A549 treated with dexamethasone at 1 μM for 4 hours (cell line): Measurements from ENCODE around the gene METTL14. TPM values are rescaled to one million over a fixed set of nuclear protein-coding genes. Genes with fewer than 3 reads are reported as not detected.

Experiments used
- total RNA-seq: library from RNA; stranded (reverse); fragments of 200-300 nt; extraction: Qiagen RNA extraction; gene quantifications from 5 replicates; pipeline ENCODE4 v1.2.3, GENCODE V29; 2022

The METTL14 gene
- total RNA-seq: 13.7 to 20.9 TPM (median 17.3 TPM) in 5 replicates

GRCh38 chr4:118684873-118685811 is at the start of gene METTL14:
Gene METTL14 (plus strand): TSS chr4:118685392. CDS start chr4:118685535, 143 bp downstream.

Other genes starting within 250 kb of the METTL14 start
- 12.2 to 17.5 TPM (median 15.9 TPM) in 5 replicates for gene SEC24D, start 150.7 kb downstream of the METTL14 start, total RNA-seq
- 0.72 to 1.3 TPM (median 1.0 TPM) in 5 replicates for gene SYNPO2, start 203.5 kb downstream of the METTL14 start, total RNA-seq